OCI-LY1 (cell line): ENCODE results near the gene PTH1R.

Experiments used
- EZH2 ChIP-seq: fragments of 200-600 bp; sonication (generic), shearing (Covaris generic); IDR thresholded peaks from 2 replicates; pipeline ENCODE4 v1.8.0; 2017; ENCODE audit warnings: borderline replicate concordance, mixed run types, mild to moderate bottlenecking, antibody characterized with exemption, low read length, moderate library complexity, mixed read lengths
- TF ChIP-seq, protein P1 (sequence below): fragments of 200-600 bp; sonication (generic), shearing (Covaris generic); IDR thresholded peaks from 2 replicates; pipeline ENCODE4 v1.5.1; 2017; ENCODE audit warnings: mild to moderate bottlenecking, antibody characterized with exemption, low read length, moderate library complexity, mixed read lengths

GRCh38 chr3:46926871-46927717, 49.6 kb downstream of the PTH1R start:
- TF ChIP-seq, protein P1, sequence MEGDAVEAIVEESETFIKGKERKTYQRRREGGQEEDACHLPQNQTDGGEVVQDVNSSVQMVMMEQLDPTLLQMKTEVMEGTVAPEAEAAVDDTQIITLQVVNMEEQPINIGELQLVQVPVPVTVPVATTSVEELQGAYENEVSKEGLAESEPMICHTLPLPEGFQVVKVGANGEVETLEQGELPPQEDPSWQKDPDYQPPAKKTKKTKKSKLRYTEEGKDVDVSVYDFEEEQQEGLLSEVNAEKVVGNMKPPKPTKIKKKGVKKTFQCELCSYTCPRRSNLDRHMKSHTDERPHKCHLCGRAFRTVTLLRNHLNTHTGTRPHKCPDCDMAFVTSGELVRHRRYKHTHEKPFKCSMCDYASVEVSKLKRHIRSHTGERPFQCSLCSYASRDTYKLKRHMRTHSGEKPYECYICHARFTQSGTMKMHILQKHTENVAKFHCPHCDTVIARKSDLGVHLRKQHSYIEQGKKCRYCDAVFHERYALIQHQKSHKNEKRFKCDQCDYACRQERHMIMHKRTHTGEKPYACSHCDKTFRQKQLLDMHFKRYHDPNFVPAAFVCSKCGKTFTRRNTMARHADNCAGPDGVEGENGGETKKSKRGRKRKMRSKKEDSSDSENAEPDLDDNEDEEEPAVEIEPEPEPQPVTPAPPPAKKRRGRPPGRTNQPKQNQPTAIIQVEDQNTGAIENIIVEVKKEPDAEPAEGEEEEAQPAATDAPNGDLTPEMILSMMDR, result no peak
- no peak for TF ChIP-seq EZH2
